Neuronal stem cell (in vitro differentiated cells): ENCODE data around the gene RWDD3.

Source experiments
- DNase-seq: peaks from one replicate; pipeline ENCODE4 v3.0.0-alpha.2; 2013; ENCODE audit warnings: low spot score
- H2AFZ ChIP-seq: one replicate; pipeline ENCODE4 v1.6.1; 2013; ENCODE audit warnings: mild to moderate bottlenecking, low read length, inconsistent platforms
- H2AK5ac ChIP-seq: 2 replicates; pipeline ENCODE4 v1.6.1; 2013; ENCODE audit warnings: low read depth, mild to moderate bottlenecking, inconsistent platforms, low read length, moderate library complexity, mixed read lengths
- H2BK120ac ChIP-seq: 2 replicates; pipeline ENCODE4 v1.6.1; 2013; ENCODE audit warnings: low read depth, mild to moderate bottlenecking, inconsistent platforms, low read length, moderate library complexity, mixed read lengths
- H2BK12ac ChIP-seq: one replicate; pipeline ENCODE4 v1.6.1; 2013; ENCODE audit warnings: low read length, inconsistent platforms
- H2BK15ac ChIP-seq: 2 replicates; pipeline ENCODE4 v1.6.1; 2013; ENCODE audit warnings: mild to moderate bottlenecking, low read length, inconsistent platforms, mixed read lengths
- H2BK5ac ChIP-seq: one replicate; pipeline ENCODE4 v1.6.1; 2013; ENCODE audit warnings: inconsistent platforms, mild to moderate bottlenecking, low read length, moderate library complexity
- H3K14ac ChIP-seq: one replicate; pipeline ENCODE4 v1.6.1; 2013; ENCODE audit warnings: low read length, inconsistent platforms
- H3K18ac ChIP-seq: 2 replicates; pipeline ENCODE4 v1.6.1; 2013; ENCODE audit warnings: low read length, inconsistent platforms
- H3K23ac ChIP-seq: 2 replicates; pipeline ENCODE4 v1.6.1; 2013; ENCODE audit warnings: low read depth, mild to moderate bottlenecking, mixed read lengths, low read length, inconsistent platforms; ENCODE audit not compliant: poor library complexity
- H3K27ac ChIP-seq: replicated peaks from 3 replicates; pipeline ENCODE4 v1.5.1; 2013; ENCODE audit warnings: low read length, inconsistent platforms
- H3K27me3 ChIP-seq, 3 experiments: 2 replicates each; pipeline ENCODE4 v1.6.1; 2013; ENCODE audit warnings: low read length in 3 of 3, mild to moderate bottlenecking in 2 of 3, inconsistent platforms in 1 of 3, low read depth in 1 of 3, mixed read lengths in 1 of 3, moderate library complexity in 1 of 3; ENCODE audit not compliant: control insufficient read depth in 3 of 3, insufficient read depth in 3 of 3
- H3K36me3 ChIP-seq, 2 donors: replicated peaks in 1 of 2; 2 replicates each; pipeline ENCODE4 v1.6.1; 2013; ENCODE audit warnings: low read length in 2 of 2; ENCODE audit not compliant: control insufficient read depth in 2 of 2, insufficient read depth in 2 of 2
- H3K4ac ChIP-seq: 2 replicates; pipeline ENCODE4 v1.6.1; 2013; ENCODE audit warnings: inconsistent platforms, mild to moderate bottlenecking, low read length, moderate library complexity
- H3K4me1 ChIP-seq, 2 donors: 1 replicate in 1 of 2; 2 replicates in 1 of 2; pipeline ENCODE4 v1.6.1; 2013; ENCODE audit warnings: low read length in 2 of 2, low read depth in 1 of 2; ENCODE audit not compliant: control insufficient read depth in 2 of 2, insufficient read depth in 1 of 2
- H3K4me2 ChIP-seq: one replicate; pipeline ENCODE4 v1.6.1; 2013; ENCODE audit warnings: mild to moderate bottlenecking, low read length, inconsistent platforms; ENCODE audit not compliant: insufficient read depth, poor library complexity, severe bottlenecking
- H3K4me3 ChIP-seq, 2 donors: 2 replicates each; pipeline ENCODE4 v1.5.1; 2013; ENCODE audit warnings: low read length in 2 of 2, mild to moderate bottlenecking in 2 of 2, inconsistent platforms in 1 of 2, moderate library complexity in 1 of 2
- H3K79me1 ChIP-seq: one replicate; pipeline ENCODE4 v1.6.1; 2013; ENCODE audit warnings: low read depth, mild to moderate bottlenecking, inconsistent platforms, low read length, moderate library complexity
- H3K9ac ChIP-seq: one replicate; pipeline ENCODE4 v1.6.1; 2013; ENCODE audit warnings: mild to moderate bottlenecking, low read depth, low read length, inconsistent platforms; ENCODE audit not compliant: poor library complexity
- H3K9me3 ChIP-seq, 2 donors: replicated peaks in 1 of 2; 2 replicates each; pipeline versions ENCODE3 to v1.6.1; 2013; ENCODE audit warnings: low read length in 2 of 2, mild to moderate bottlenecking in 2 of 2, inconsistent platforms in 1 of 2, low read depth in 1 of 2, mixed read lengths in 1 of 2, moderate library complexity in 1 of 2; ENCODE audit not compliant: control insufficient read depth in 2 of 2, insufficient read depth in 1 of 2
- H4K8ac ChIP-seq: one replicate; pipeline ENCODE4 v1.6.1; 2013; ENCODE audit warnings: low read depth, mild to moderate bottlenecking, inconsistent platforms, low read length, moderate library complexity
- H4K91ac ChIP-seq: one replicate; pipeline ENCODE4 v1.6.1; 2013; ENCODE audit warnings: low read length, low read depth, mild to moderate bottlenecking, inconsistent platforms; ENCODE audit not compliant: poor library complexity
- WGBS, 2 donors: extraction: QIAGEN DNeasy Blood & Tissue Kit; methylation state at CpG; one replicate each; pipeline ENCODE4 v1.1.7; 2013; ENCODE audit warnings: missing lambda C conversion rate in 2 of 2, mixed read lengths in 1 of 2; ENCODE audit not compliant: insufficient read length in 2 of 2, insufficient replicate concordance in 1 of 2; ENCODE audit errors: extremely low coverage in 2 of 2; 5-methylcytosine and 5-hydroxymethylcytosine counted together

The RWDD3 gene

GRCh38 chr1:95229706-95230105 lies 4.3 kb upstream of the RWDD3 start:
- no peak overlapping the region for H2AK5ac ChIP-seq

GRCh38 chr1:95230256-95230655 lies 3.8 kb upstream of the RWDD3 start:
- Histone ChIP-seq H3K4me1 (peaks cover 0 to 7% of the 10 kb centered on the region in 2 donors), H4K8ac (peak overlapping the region; percentile 43), H3K79me1 (no peaks in the 10 kb centered on the region), H4K91ac (no peak overlapping the region), H2BK5ac (no peak overlapping the region), H3K9ac (no peak overlapping the region), H3K4me2 (no peak overlapping the region), H2AK5ac (no peak overlapping the region), H3K4ac (no peak overlapping the region), H3K18ac (no peak overlapping the region), H3K36me3 (no peaks in the 10 kb centered on the region), H3K4me3 (no peak overlapping the region), H2BK15ac (no peak overlapping the region), H3K27ac (no peak overlapping the region), H3K23ac (no peak overlapping the region), H2BK120ac (no peak overlapping the region), H3K27me3 (peaks cover 0 to 28% (median 0%) of the 10 kb centered on the region in 3 experiments), H2AFZ (no peak overlapping the region), H3K9me3 (no peaks in the 10 kb centered on the region), H2BK12ac (no peak overlapping the region), H3K14ac (no peak overlapping the region)
- no peak for DNase-seq
- no CpG with 5 or more reads among the region's 2 CpGs for WGBS, 2 donors

More at GRCh38 chr1:95229706-95230105, 4.3 kb upstream of the RWDD3 start:
- Histone ChIP-seq H3K4me3 (no peak overlapping the region), H3K14ac (no peak overlapping the region), H2AFZ (no peak overlapping the region), H4K91ac (no peak overlapping the region), H2BK12ac (no peak overlapping the region), H2BK15ac (no peak overlapping the region), H3K18ac (no peak overlapping the region), H3K79me1 (no peaks in the 10 kb centered on the region), H3K27ac (no peak overlapping the region), H3K4ac (no peak overlapping the region), H3K9ac (no peak overlapping the region), H3K4me1 (peaks cover 0 to 7% of the 10 kb centered on the region in 2 donors), H3K36me3 (no peaks in the 10 kb centered on the region), H3K23ac (no peak overlapping the region), H2BK120ac (no peak overlapping the region), H4K8ac (no peak overlapping the region), H3K9me3 (no peaks in the 10 kb centered on the region), H2BK5ac (no peak overlapping the region), H3K27me3 (peaks cover 0 to 28% (median 0%) of the 10 kb centered on the region in 3 experiments), H3K4me2 (no peak overlapping the region)
- no peak for DNase-seq

DNA sequence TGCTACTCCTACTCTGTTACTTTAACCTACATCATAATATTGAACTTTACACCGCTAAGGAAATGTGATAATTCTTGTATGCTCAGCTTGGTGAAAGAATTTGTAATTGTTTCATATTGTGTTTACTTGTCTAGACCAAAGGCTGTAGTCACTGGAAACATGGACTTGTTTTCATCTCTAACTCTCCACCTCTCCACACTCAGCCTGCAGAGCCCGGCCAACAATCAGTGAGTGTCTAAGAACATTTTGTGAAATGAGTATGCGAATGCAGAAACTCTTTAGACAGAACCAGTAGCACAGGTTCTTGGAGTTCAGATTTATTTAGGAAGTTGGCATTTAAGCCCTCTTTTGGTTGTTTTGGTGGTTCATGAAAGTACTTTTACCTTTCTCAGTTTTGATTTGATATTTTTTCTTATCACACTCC lies 3.2 kb upstream of the RWDD3 start:
- WGBS, 2 donors = no CpG with 5 or more reads among the region's 3 CpGs
- H3K36me3 ChIP-seq = no peaks in the 10 kb centered on the region
- H2BK12ac ChIP-seq = no peak overlapping the region
- no peak overlapping the region for H2AK5ac ChIP-seq
- H3K27me3 ChIP-seq = peaks cover 0 to 28% (median 0%) of the 10 kb centered on the region in 3 experiments
- H2AFZ ChIP-seq = no peak overlapping the region
- H3K4me1 ChIP-seq = peaks cover 0 to 7% of the 10 kb centered on the region in 2 donors
- H3K79me1 ChIP-seq = no peaks in the 10 kb centered on the region
- no peak overlapping the region for H3K9ac ChIP-seq
- no peaks in the 10 kb centered on the region for H3K9me3 ChIP-seq
- no peak overlapping the region for H3K14ac ChIP-seq
- no peak overlapping the region for H2BK5ac ChIP-seq
- no peak overlapping the region for H3K4ac ChIP-seq
- H3K18ac ChIP-seq = no peak overlapping the region
- H4K91ac ChIP-seq = no peak overlapping the region
- H3K4me3 ChIP-seq = no peak overlapping the region
- H3K4me2 ChIP-seq = no peak overlapping the region
- no peak overlapping the region for H2BK120ac ChIP-seq
- H2BK15ac ChIP-seq = no peak overlapping the region
- no peak overlapping the region for H4K8ac ChIP-seq
- DNase-seq = no peak
- no peak overlapping the region for H3K23ac ChIP-seq
- no peak overlapping the region for H3K27ac ChIP-seq

DNA sequence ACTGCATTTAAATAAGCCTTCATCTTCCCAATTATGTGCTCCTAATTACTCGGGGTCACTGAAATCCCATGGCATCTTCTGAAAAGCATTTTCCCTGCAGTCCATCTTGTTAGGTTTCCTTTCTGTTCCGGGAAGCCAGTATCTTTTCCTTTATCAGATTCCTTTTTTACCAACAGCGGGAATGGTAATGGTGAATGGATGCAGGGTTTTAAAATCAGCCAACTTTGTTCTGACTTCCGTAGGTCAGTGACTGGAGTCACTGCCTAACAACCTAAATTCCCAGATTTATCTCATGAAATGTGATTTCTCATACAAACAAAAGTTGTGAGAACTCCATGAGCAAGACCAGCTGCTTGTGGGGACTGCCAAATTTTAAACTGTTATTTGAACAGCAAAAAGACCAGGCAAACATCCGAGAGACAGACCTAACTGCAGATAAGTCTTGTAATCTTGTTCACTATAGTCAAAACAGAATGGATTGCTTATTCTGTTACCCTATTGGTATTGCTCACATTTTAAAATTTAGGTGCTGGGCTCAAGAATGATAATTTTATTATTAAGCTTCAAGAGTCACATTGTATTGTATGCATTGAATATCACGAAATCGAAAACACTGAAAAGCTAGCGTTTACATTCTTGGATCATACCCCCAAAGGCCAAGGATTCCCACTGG lies 1.2 kb upstream of the RWDD3 start:
- Histone ChIP-seq H2AFZ (peak overlapping the region; percentile 96), H3K18ac (no peak overlapping the region), H3K4me3 (no peak overlapping the region), H3K4me1 (peaks cover 0 to 9% of the 10 kb centered on the region in 2 donors), H3K4ac (no peak overlapping the region), H2BK5ac (peak overlapping the region; percentile 83), H2BK120ac (no peak overlapping the region), H3K79me1 (no peaks in the 10 kb centered on the region), H4K91ac (no peak overlapping the region), H3K23ac (no peak overlapping the region), H2BK15ac (no peak overlapping the region), H3K9me3 (no peaks in the 10 kb centered on the region), H3K9ac (no peak overlapping the region), H4K8ac (no peak overlapping the region), H3K14ac (no peak overlapping the region), H3K36me3 (peaks cover 0 to 14% of the 10 kb centered on the region in 2 donors), H3K4me2 (peak overlapping the region; percentile 63), H3K27me3 (peaks cover 0 to 28% (median 0%) of the 10 kb centered on the region in 3 experiments), H2AK5ac (no peak overlapping the region), H2BK12ac (no peak overlapping the region), H3K27ac (peak overlapping the region; percentile 23)
- WGBS, 2 donors = no CpG with 5 or more reads among the region's 8 CpGs
- DNase-seq = no peak
